Nephron (organoid): ENCODE measurements around the gene AKT2.

ENCODE experiments used
- H3K27ac Mint-ChIP-seq, 3 experiments: 2 replicates each; pipeline ENCODE4 v1.8.0; 2020; ENCODE audit warnings: mixed read lengths in 3 of 3, mild to moderate bottlenecking in 2 of 3, moderate library complexity in 1 of 3
- H3K27me3 Mint-ChIP-seq: 2 replicates; pipeline ENCODE4 v1.8.0; 2021; ENCODE audit warnings: low read depth, mild to moderate bottlenecking, moderate library complexity, mixed read lengths
- H3K36me3 Mint-ChIP-seq: 2 replicates; pipeline ENCODE4 v1.8.0; 2020; ENCODE audit warnings: low read depth, mixed read lengths
- H3K4me1 Mint-ChIP-seq: 2 replicates; pipeline ENCODE4 v1.8.0; 2020; ENCODE audit warnings: mixed read lengths
- H3K4me3 Mint-ChIP-seq, 3 experiments: 2 replicates each; pipeline ENCODE4 v1.8.0; 2020; ENCODE audit warnings: mild to moderate bottlenecking in 3 of 3, mixed read lengths in 3 of 3, moderate library complexity in 2 of 3
- H3K9me3 Mint-ChIP-seq: 2 replicates; pipeline ENCODE4 v1.8.0; 2020; ENCODE audit warnings: mixed read lengths
- CTCF ChIP-seq, 3 experiments: fragments of 200-600 bp; sonication (generic); IDR thresholded peaks; one replicate each; pipeline ENCODE4 v1.5.0; 2021; ENCODE audit warnings: antibody characterized with exemption in 3 of 3; ENCODE audit not compliant: unreplicated experiment in 3 of 3

The AKT2 gene

GRCh38 chr19:40322951-40323615, 37.9 kb upstream of the AKT2 start:
- Mint-ChIP-seq H3K27me3 (no peaks in the 10 kb centered on the region), H3K4me3 (no peak overlapping the region), H3K9me3 (no peaks in the 10 kb centered on the region), H3K27ac (no peak overlapping the region), H3K36me3 (peaks cover 64% of the 10 kb centered on the region), H3K4me1 (no peaks in the 10 kb centered on the region)
- no peak for TF ChIP-seq CTCF (IDR thresholded peaks at IDR 0.05; ENCODE audit: unreplicated experiment in 3 of 3)

- TF ChIP-seq CTCF (IDR thresholded peaks at IDR 0.05; ENCODE audit: unreplicated experiment in 3 of 3): no peak
- Mint-ChIP-seq H3K9me3 (no peaks in the 10 kb centered on the region), H3K4me3 (no peak overlapping the region), H3K36me3 (peaks cover 62% of the 10 kb centered on the region), H3K4me1 (no peaks in the 10 kb centered on the region), H3K27me3 (no peaks in the 10 kb centered on the region), H3K27ac (no peak overlapping the region)
Measured at GRCh38 chr19:40322271-40322610, 37.1 kb upstream of the AKT2 start.

- Mint-ChIP-seq H3K27me3 (no peaks in the 10 kb centered on the region), H3K4me1 (no peaks in the 10 kb centered on the region), H3K36me3 (peaks cover 62% of the 10 kb centered on the region), H3K9me3 (no peaks in the 10 kb centered on the region), H3K4me3 (no peak overlapping the region), H3K27ac (no peak overlapping the region)
- TF ChIP-seq CTCF (IDR thresholded peaks at IDR 0.05; ENCODE audit: unreplicated experiment in 3 of 3): no peak
Measured at GRCh38 chr19:40321566-40322270, 36.6 kb upstream of the AKT2 start.

- H3K4me1 Mint-ChIP-seq: no peaks in the 10 kb centered on the region
- no peak overlapping the region for H3K4me3 Mint-ChIP-seq
- no peak for TF ChIP-seq CTCF (IDR thresholded peaks at IDR 0.05; ENCODE audit: unreplicated experiment in 3 of 3)
- H3K9me3 Mint-ChIP-seq: no peaks in the 10 kb centered on the region
- H3K27ac Mint-ChIP-seq: no peak overlapping the region
- no peaks in the 10 kb centered on the region for H3K27me3 Mint-ChIP-seq
- H3K36me3 Mint-ChIP-seq: peaks cover 61% of the 10 kb centered on the region
Measured at GRCh38 chr19:40321076-40321475, 35.9 kb upstream of the AKT2 start.

- no peaks in the 10 kb centered on the region for H3K27me3 Mint-ChIP-seq
- no peaks in the 10 kb centered on the region for H3K4me1 Mint-ChIP-seq
- no peaks in the 10 kb centered on the region for H3K9me3 Mint-ChIP-seq
- peaks cover 56% of the 10 kb centered on the region for H3K36me3 Mint-ChIP-seq
- H3K27ac Mint-ChIP-seq: no peak overlapping the region
- no peak for TF ChIP-seq CTCF (IDR thresholded peaks at IDR 0.05; ENCODE audit: unreplicated experiment in 3 of 3)
- H3K4me3 Mint-ChIP-seq: no peak overlapping the region
Measured at GRCh38 chr19:40320558-40320935, 35.4 kb upstream of the AKT2 start.

- Mint-ChIP-seq H3K9me3 (no peaks in the 10 kb centered on the region), H3K4me3 (no peak overlapping the region), H3K27ac (no peak overlapping the region), H3K4me1 (no peaks in the 10 kb centered on the region), H3K36me3 (peaks cover 29% of the 10 kb centered on the region), H3K27me3 (no peaks in the 10 kb centered on the region)
- no peak for TF ChIP-seq CTCF (IDR thresholded peaks at IDR 0.05; ENCODE audit: unreplicated experiment in 3 of 3)
Measured at GRCh38 chr19:40317338-40317737, 32.2 kb upstream of the AKT2 start.
